ENCODE data around the gene SMIM11.

The SMIM11 gene

GRCh38 chr21:34355570-34355969 is 19.7 kb upstream of the SMIM11 start:
- Histone ChIP-seq H3K36me3 (ENCODE audit: insufficient read depth, low read length) (no peaks in the 10 kb centered on the region), H3K27me3 (ENCODE audit: control insufficient read depth in 1 of 2, insufficient read depth in 2 of 2, low read length in 2 of 2) (no peaks in the 10 kb centered on the region), H3K9me3 (ENCODE audit: low read length) (no peaks in the 10 kb centered on the region), H3K4me1 (ENCODE audit: insufficient read depth, low read length) (no peaks in the 10 kb centered on the region), H3K9ac (ENCODE audit: low read length) (no peak overlapping the region), H3K27ac (ENCODE audit: low read depth, low read length) (no peak overlapping the region), H3K4me3 (ENCODE audit: low read depth in 1 of 2, low read length in 2 of 2) (no peak overlapping the region)

- Histone ChIP-seq H3K4me3 (ENCODE audit: low read depth in 1 of 2, low read length in 2 of 2) (no peak overlapping the region), H3K27me3 (ENCODE audit: control insufficient read depth in 1 of 2, insufficient read depth in 2 of 2, low read length in 2 of 2) (no peaks in the 10 kb centered on the region), H3K36me3 (ENCODE audit: insufficient read depth, low read length) (no peaks in the 10 kb centered on the region), H3K27ac (ENCODE audit: low read depth, low read length) (no peak overlapping the region), H3K9me3 (ENCODE audit: low read length) (no peaks in the 10 kb centered on the region), H3K4me1 (ENCODE audit: insufficient read depth, low read length) (no peaks in the 10 kb centered on the region), H3K9ac (ENCODE audit: low read length) (no peak overlapping the region)
Observed at GRCh38 chr21:34357889-34358288, 17.4 kb upstream of the SMIM11 start.

GRCh38 chr21:34358866-34359265 is 16.4 kb upstream of the SMIM11 start:
- Histone ChIP-seq H3K4me1 (ENCODE audit: insufficient read depth, low read length) (no peaks in the 10 kb centered on the region), H3K36me3 (ENCODE audit: insufficient read depth, low read length) (no peaks in the 10 kb centered on the region), H3K9ac (ENCODE audit: low read length) (no peak overlapping the region), H3K27ac (ENCODE audit: low read depth, low read length) (no peak overlapping the region), H3K9me3 (ENCODE audit: low read length) (no peaks in the 10 kb centered on the region), H3K27me3 (ENCODE audit: control insufficient read depth in 1 of 2, insufficient read depth in 2 of 2, low read length in 2 of 2) (no peaks in the 10 kb centered on the region), H3K4me3 (ENCODE audit: low read depth in 1 of 2, low read length in 2 of 2) (no peak overlapping the region)

GRCh38 chr21:34360488-34361241 is 14.6 kb upstream of the SMIM11 start:
- Histone ChIP-seq H3K36me3 (ENCODE audit: insufficient read depth, low read length) (no peaks in the 10 kb centered on the region), H3K9me3 (ENCODE audit: low read length) (no peaks in the 10 kb centered on the region), H3K9ac (ENCODE audit: low read length) (no peak overlapping the region), H3K27ac (ENCODE audit: low read depth, low read length) (no peak overlapping the region), H3K4me1 (ENCODE audit: insufficient read depth, low read length) (no peaks in the 10 kb centered on the region), H3K4me3 (ENCODE audit: low read depth in 1 of 2, low read length in 2 of 2) (no peak overlapping the region), H3K27me3 (ENCODE audit: control insufficient read depth in 1 of 2, insufficient read depth in 2 of 2, low read length in 2 of 2) (no peaks in the 10 kb centered on the region)

GRCh38 chr21:34362136-34362444 is 13.2 kb upstream of the SMIM11 start:
- Histone ChIP-seq H3K4me3 (ENCODE audit: low read depth in 1 of 2, low read length in 2 of 2) (no peak overlapping the region), H3K36me3 (ENCODE audit: insufficient read depth, low read length) (no peaks in the 10 kb centered on the region)

GRCh38 chr21:34362670-34363069 is 12.6 kb upstream of the SMIM11 start:
- Histone ChIP-seq H3K4me1 (ENCODE audit: insufficient read depth, low read length) (no peaks in the 10 kb centered on the region), H3K27ac (ENCODE audit: low read depth, low read length) (no peak overlapping the region), H3K36me3 (ENCODE audit: insufficient read depth, low read length) (no peaks in the 10 kb centered on the region), H3K27me3 (ENCODE audit: control insufficient read depth in 1 of 2, insufficient read depth in 2 of 2, low read length in 2 of 2) (no peaks in the 10 kb centered on the region), H3K4me3 (ENCODE audit: low read depth in 1 of 2, low read length in 2 of 2) (no peak overlapping the region), H3K9ac (ENCODE audit: low read length) (no peak overlapping the region), H3K9me3 (ENCODE audit: low read length) (no peaks in the 10 kb centered on the region)

More at GRCh38 chr21:34362136-34362444, 13.2 kb upstream of the SMIM11 start:
- H3K4me1 ChIP-seq (ENCODE audit: insufficient read depth, low read length) = no peaks in the 10 kb centered on the region
- H3K9me3 ChIP-seq (ENCODE audit: low read length) = no peaks in the 10 kb centered on the region
- H3K27me3 ChIP-seq (ENCODE audit: control insufficient read depth in 1 of 2, insufficient read depth in 2 of 2, low read length in 2 of 2) = no peaks in the 10 kb centered on the region
- H3K27ac ChIP-seq (ENCODE audit: low read depth, low read length) = no peak overlapping the region
- H3K9ac ChIP-seq (ENCODE audit: low read length) = no peak overlapping the region

GRCh38 chr21:34363733-34364132 is 11.6 kb upstream of the SMIM11 start, which contains the start of gene KCNE2:
TSS of gene KCNE2 (plus strand) at chr21:34364006. CDS start at chr21:34370479, 6,473 bp downstream.
- Histone ChIP-seq H3K27ac (ENCODE audit: low read depth, low read length) (no peak within 1 kb of the TSS), H3K36me3 (ENCODE audit: insufficient read depth, low read length) (no peaks in the 10 kb centered on the region), H3K9ac (ENCODE audit: low read length) (no peak within 1 kb of the TSS), H3K9me3 (ENCODE audit: low read length) (no peaks in the 10 kb centered on the region), H3K4me1 (ENCODE audit: insufficient read depth, low read length) (no peaks in the 10 kb centered on the region), H3K4me3 (ENCODE audit: low read depth in 1 of 2, low read length in 2 of 2) (no peak within 1 kb of the TSS), H3K27me3 (ENCODE audit: control insufficient read depth in 1 of 2, insufficient read depth in 2 of 2, low read length in 2 of 2) (no peaks in the 10 kb centered on the region)

- Histone ChIP-seq H3K9me3 (ENCODE audit: low read length) (no peaks in the 10 kb centered on the region), H3K27me3 (ENCODE audit: control insufficient read depth in 1 of 2, insufficient read depth in 2 of 2, low read length in 2 of 2) (no peaks in the 10 kb centered on the region), H3K9ac (ENCODE audit: low read length) (no peak overlapping the region), H3K36me3 (ENCODE audit: insufficient read depth, low read length) (no peaks in the 10 kb centered on the region), H3K27ac (ENCODE audit: low read depth, low read length) (no peak overlapping the region), H3K4me3 (ENCODE audit: low read depth in 1 of 2, low read length in 2 of 2) (no peak overlapping the region), H3K4me1 (ENCODE audit: insufficient read depth, low read length) (no peaks in the 10 kb centered on the region)
Observed at GRCh38 chr21:34364921-34365320, 10.4 kb upstream of the SMIM11 start.

GRCh38 chr21:34365809-34366208 is 9.5 kb upstream of the SMIM11 start:
- Histone ChIP-seq H3K36me3 (ENCODE audit: insufficient read depth, low read length) (no peaks in the 10 kb centered on the region), H3K27ac (ENCODE audit: low read depth, low read length) (no peak overlapping the region), H3K4me3 (ENCODE audit: low read depth in 1 of 2, low read length in 2 of 2) (no peak overlapping the region), H3K27me3 (ENCODE audit: control insufficient read depth in 1 of 2, insufficient read depth in 2 of 2, low read length in 2 of 2) (no peaks in the 10 kb centered on the region), H3K4me1 (ENCODE audit: insufficient read depth, low read length) (no peaks in the 10 kb centered on the region), H3K9me3 (ENCODE audit: low read length) (no peaks in the 10 kb centered on the region), H3K9ac (ENCODE audit: low read length) (no peak overlapping the region)

GRCh38 chr21:34367320-34367935 is 7.9 kb upstream of the SMIM11 start:
- H3K27me3 ChIP-seq (ENCODE audit: control insufficient read depth in 1 of 2, insufficient read depth in 2 of 2, low read length in 2 of 2) = no peaks in the 10 kb centered on the region
- H3K27ac ChIP-seq (ENCODE audit: low read depth, low read length) = no peak overlapping the region
- H3K4me3 ChIP-seq (ENCODE audit: low read depth in 1 of 2, low read length in 2 of 2) = no peak overlapping the region
- H3K9me3 ChIP-seq (ENCODE audit: low read length) = no peaks in the 10 kb centered on the region
- no peaks in the 10 kb centered on the region for H3K4me1 ChIP-seq (ENCODE audit: insufficient read depth, low read length)
- no peaks in the 10 kb centered on the region for H3K36me3 ChIP-seq (ENCODE audit: insufficient read depth, low read length)
- H3K9ac ChIP-seq (ENCODE audit: low read length) = no peak overlapping the region

- H3K27ac ChIP-seq (ENCODE audit: low read depth, low read length) = no peak overlapping the region
- H3K27me3 ChIP-seq (ENCODE audit: control insufficient read depth in 1 of 2, insufficient read depth in 2 of 2, low read length in 2 of 2) = no peaks in the 10 kb centered on the region
- H3K4me3 ChIP-seq (ENCODE audit: low read depth in 1 of 2, low read length in 2 of 2) = no peak overlapping the region
Observed at GRCh38 chr21:34369741-34370140, 5.6 kb upstream of the SMIM11 start.

GRCh38 chr21:34372321-34372720 is 3.0 kb upstream of the SMIM11 start:
- no peaks in the 10 kb centered on the region for H3K9me3 ChIP-seq (ENCODE audit: low read length)
- H3K4me1 ChIP-seq (ENCODE audit: insufficient read depth, low read length) = no peaks in the 10 kb centered on the region
- H3K36me3 ChIP-seq (ENCODE audit: insufficient read depth, low read length) = no peaks in the 10 kb centered on the region
- H3K27ac ChIP-seq (ENCODE audit: low read depth, low read length) = no peak overlapping the region
- H3K4me3 ChIP-seq (ENCODE audit: low read depth in 1 of 2, low read length in 2 of 2) = no peak overlapping the region
- no peak overlapping the region for H3K9ac ChIP-seq (ENCODE audit: low read length)
- no peaks in the 10 kb centered on the region for H3K27me3 ChIP-seq (ENCODE audit: control insufficient read depth in 1 of 2, insufficient read depth in 2 of 2, low read length in 2 of 2)

More at GRCh38 chr21:34369741-34370140, 5.6 kb upstream of the SMIM11 start:
- no peak overlapping the region for H3K9ac ChIP-seq (ENCODE audit: low read length)
- no peaks in the 10 kb centered on the region for H3K4me1 ChIP-seq (ENCODE audit: insufficient read depth, low read length)
- no peaks in the 10 kb centered on the region for H3K36me3 ChIP-seq (ENCODE audit: insufficient read depth, low read length)
- H3K9me3 ChIP-seq (ENCODE audit: low read length) = no peaks in the 10 kb centered on the region
